Head of caudate nucleus (tissue), 42 donors: ENCODE measurements around the gene LLGL2.
A peak's percentile ranks its signal among the peaks of the same experiment; 100 is the strongest.

Source experiments
- DNase-seq, 42 donors: peaks; one replicate each; pipeline versions ENCODE4 v3.0.0 to v3.0.0-alpha.2; 2020 to 2021; ENCODE audit warnings: mixed read lengths in 7 of 42
- intact Hi-C: fragments of 100-400 bp; cut with DNase I; formaldehyde crosslinking; loops from one replicate; pipeline ENCODE4 v1.15.0; 2022

Gene LLGL2

GRCh38 chr17:75539967-75540729 is 14.7 kb downstream of the LLGL2 start:
- intact Hi-C loops: no loop called here
- DNase-seq: no peak

GRCh38 chr17:75540923-75541503 is 15.5 kb downstream of the LLGL2 start:
- intact Hi-C loops: no loop called here
- DNase-seq: no peak

- intact Hi-C loops: no loop called here
- DNase-seq: no peak
Observed at GRCh38 chr17:75542229-75542628, 16.7 kb downstream of the LLGL2 start.

- intact Hi-C loops: no loop called here
- DNase-seq: no peak
Observed at GRCh38 chr17:75542728-75543336, 17.3 kb downstream of the LLGL2 start.

- intact Hi-C loops: no loop called here
- no peak for DNase-seq
Observed at GRCh38 chr17:75544250-75544649, 18.8 kb downstream of the LLGL2 start.

- intact Hi-C loops: no loop called here
- no peak for DNase-seq
Observed at GRCh38 chr17:75546181-75546580, 20.7 kb downstream of the LLGL2 start.

- intact Hi-C loops: no loop called here
- no peak for DNase-seq
Observed at GRCh38 chr17:75547091-75547490, 21.6 kb downstream of the LLGL2 start.

- DNase-seq: no peak
- intact Hi-C loops: no loop called here
Observed at GRCh38 chr17:75548813-75549212, 23.3 kb downstream of the LLGL2 start.

- no peak for DNase-seq
- intact Hi-C loops: no loop called here
Observed at GRCh38 chr17:75549246-75550138, 24.0 kb downstream of the LLGL2 start.

GRCh38 chr17:75550139-75550465 is 24.6 kb downstream of the LLGL2 start:
- DNase-seq: no peak
- intact Hi-C loops: no loop called here

GRCh38 chr17:75551266-75551665 is 25.8 kb downstream of the LLGL2 start:
- intact Hi-C loops: no loop called here
- DNase-seq: no peak

GRCh38 chr17:75552425-75553294 is 27.2 kb downstream of the LLGL2 start:
- no peak for DNase-seq
- intact Hi-C loops: no loop called here

GRCh38 chr17:75553295-75554110 is 28.0 kb downstream of the LLGL2 start:
- intact Hi-C loops: no loop called here
- no peak for DNase-seq

GRCh38 chr17:75555679-75556153 is 30.2 kb downstream of the LLGL2 start:
- intact Hi-C loops: no loop called here
- no peak for DNase-seq

- intact Hi-C loops: no loop called here
- peak; percentile 36 to 89 (median 78) for DNase-seq
Observed at GRCh38 chr17:75557075-75557851, 31.8 kb downstream of the LLGL2 start.

GRCh38 chr17:75557852-75558665 is 32.6 kb downstream of the LLGL2 start:
- intact Hi-C loops: no loop called here
- DNase-seq: peak in 6 of 42 donors; percentile 6 to 40 (median 12)
